IMR-90 (cell line): ENCODE measurements around the gene SPATA31E1. TPM values are rescaled to one million over a fixed set of nuclear protein-coding genes. Genes with fewer than 3 reads are reported as not detected.
"Not testable (repeated sequence)": the region's sequence is repeated elsewhere in the genome, so short reads cannot be mapped to it uniquely, and the experiment has no call there.

Experiments used
- ATAC-seq: fragments of 200-7000 bp; cut with Tn5 transposase; 2 replicates; pipeline ENCODE4 v1.9.1; 2020; ENCODE audit warnings: low read depth, mild to moderate bottlenecking, moderate library complexity
- BruUV-seq: library from RNA; stranded (reverse); fragments of 400-500 nt; replicated peaks from 2 replicates; lab custom pipeline; 2021; lab: Mats Ljungman, UMichigan
- CTCF ChIA-PET: fragments of 300-600 bp; formaldehyde crosslinking; extraction: SDS; loops from one replicate; lab custom pipeline; 2021; ENCODE audit warnings: antibody characterized with exemption; lab: Yijun Ruan, JAX
- POLR2A ChIA-PET: fragments of 300-600 bp; sonication (Branson Sonifier 250); formaldehyde crosslinking; loops from one replicate; lab custom pipeline; 2022; ENCODE audit warnings: antibody characterized with exemption; ENCODE audit not compliant: unreplicated experiment; lab: Charles Lee
- DNase-seq: peaks from one replicate; pipeline ENCODE4 v3.0.0; 2013
- H2AFZ ChIP-seq: replicated peaks from 2 replicates; pipeline ENCODE3; 2013; ENCODE audit warnings: low read length, mild to moderate bottlenecking; ENCODE audit not compliant: poor library complexity
- H2AK5ac ChIP-seq: 2 replicates; pipeline ENCODE4 v1.6.1; 2013; ENCODE audit warnings: low read depth, low read length, inconsistent platforms
- H2AK9ac ChIP-seq: replicated peaks from 2 replicates; pipeline ENCODE3; 2013; ENCODE audit warnings: mild to moderate bottlenecking, low read depth, low read length, moderate library complexity; ENCODE audit not compliant: poor library complexity
- H2BK120ac ChIP-seq: 2 replicates; pipeline ENCODE4 v1.6.1; 2013; ENCODE audit warnings: low read depth, low read length, inconsistent platforms
- H2BK15ac ChIP-seq: 3 replicates; pipeline ENCODE4 v1.6.1; 2013; ENCODE audit warnings: low read depth, low read length, inconsistent platforms
- H2BK20ac ChIP-seq: 2 replicates; pipeline ENCODE4 v1.6.1; 2013; ENCODE audit warnings: low read depth, mild to moderate bottlenecking, inconsistent platforms, low read length, moderate library complexity
- H2BK5ac ChIP-seq: 2 replicates; pipeline ENCODE4 v1.6.1; 2013; ENCODE audit warnings: mild to moderate bottlenecking, low read depth, low read length, inconsistent platforms; ENCODE audit not compliant: poor library complexity, severe bottlenecking
- H3K14ac ChIP-seq: replicated peaks from 2 replicates; pipeline ENCODE4 v1.6.1; 2013; ENCODE audit warnings: low read depth, low read length, inconsistent platforms
- H3K18ac ChIP-seq: 2 replicates; pipeline ENCODE4 v1.6.1; 2013; ENCODE audit warnings: low read depth, low read length, control low read depth
- H3K23ac ChIP-seq: 2 replicates; pipeline ENCODE4 v1.6.1; 2013; ENCODE audit warnings: low read depth, low read length, inconsistent platforms
- H3K27ac ChIP-seq: 2 replicates; pipeline ENCODE4 v1.5.1; 2013; ENCODE audit warnings: mild to moderate bottlenecking, control low read depth, low read length; ENCODE audit not compliant: insufficient read depth
- H3K27me3 ChIP-seq: 2 replicates; pipeline ENCODE4 v1.6.1; 2013; ENCODE audit warnings: low read length; ENCODE audit not compliant: control insufficient read depth, insufficient read depth
- H3K36me3 ChIP-seq: 2 replicates; pipeline ENCODE4 v1.6.1; 2013; ENCODE audit warnings: low read length, mixed read lengths; ENCODE audit not compliant: control insufficient read depth, insufficient read depth
- H3K4ac ChIP-seq: 2 replicates; pipeline ENCODE4 v1.6.1; 2013; ENCODE audit warnings: low read depth, low read length, inconsistent platforms
- H3K4me1 ChIP-seq: 2 replicates; pipeline ENCODE4 v1.6.1; 2013; ENCODE audit warnings: low read length, mixed read lengths; ENCODE audit not compliant: control insufficient read depth, insufficient read depth
- H3K4me2 ChIP-seq: 2 replicates; pipeline ENCODE4 v1.6.1; 2013; ENCODE audit warnings: low read depth, mild to moderate bottlenecking, control low read depth, low read length, moderate library complexity
- H3K4me3 ChIP-seq: 2 replicates; pipeline ENCODE4 v1.5.1; 2013; ENCODE audit warnings: low read depth, mild to moderate bottlenecking, control low read depth, low read length, moderate library complexity; ENCODE audit not compliant: insufficient read depth
- H3K56ac ChIP-seq: 2 replicates; pipeline ENCODE4 v1.6.1; 2013; ENCODE audit warnings: low read length, inconsistent platforms; ENCODE audit not compliant: insufficient read depth; ENCODE audit errors: extremely low read depth
- H3K79me1 ChIP-seq, 2 experiments: 2 replicates each; pipeline ENCODE4 v1.6.1; 2013; ENCODE audit warnings: low read length in 2 of 2, inconsistent platforms in 1 of 2, low read depth in 1 of 2
- H3K9ac ChIP-seq: 2 replicates; pipeline ENCODE4 v1.6.1; 2013; ENCODE audit warnings: low read depth, low read length, control low read depth
- H3K9me1 ChIP-seq: 2 replicates; pipeline ENCODE4 v1.6.1; 2013; ENCODE audit warnings: low read length, inconsistent platforms; ENCODE audit not compliant: insufficient read depth
- H3K9me3 ChIP-seq: 2 replicates; pipeline ENCODE4 v1.6.1; 2013; ENCODE audit warnings: low read length; ENCODE audit not compliant: control insufficient read depth, insufficient read depth
- H4K20me1 ChIP-seq: 2 replicates; pipeline ENCODE4 v1.6.1; 2013; ENCODE audit warnings: low read length, inconsistent platforms; ENCODE audit not compliant: insufficient read depth
- H4K5ac ChIP-seq: 2 replicates; pipeline ENCODE4 v1.6.1; 2013; ENCODE audit warnings: mild to moderate bottlenecking, low read depth, low read length, control low read depth
- H4K8ac ChIP-seq, 2 experiments: 2 replicates each; pipeline ENCODE4 v1.6.1; 2013; ENCODE audit warnings: low read depth in 2 of 2, low read length in 2 of 2, control low read depth in 1 of 2, inconsistent platforms in 1 of 2
- H4K91ac ChIP-seq: 2 replicates; pipeline ENCODE4 v1.6.1; 2013; ENCODE audit warnings: low read depth, low read length, inconsistent platforms; ENCODE audit not compliant: insufficient read depth
- WGBS, 2 experiments: methylation state at CpG; one replicate each; pipeline versions ENCODE4 v1.1.5 to v1.1.7; 2013; ENCODE audit warnings: missing lambda C conversion rate in 2 of 2; ENCODE audit not compliant: insufficient read length in 1 of 2; ENCODE audit errors: extremely low coverage in 2 of 2; 5-methylcytosine and 5-hydroxymethylcytosine counted together
- dilution Hi-C: fragments of 300-500 bp; cut with HindIII; formaldehyde crosslinking; loops from one replicate; pipeline ENCODE4 v1.14.3; 2018; ENCODE audit warnings: low sequenced_read_pairs; ENCODE audit not compliant: unreplicated experiment
- in situ Hi-C: fragments of 300-500 bp; cut with MboI; formaldehyde crosslinking; loops from 3 replicates; pipeline ENCODE4 v1.14.3; 2019; ENCODE audit warnings: low sequenced_read_pairs, inconsistent platforms, mixed read lengths
- intact Hi-C: fragments of 100-400 bp; cut with micrococcal nuclease; formaldehyde crosslinking; loops from 2 replicates; pipeline ENCODE4 v1.10.0; 2022
- polyA plus RNA-seq, 3 experiments: library from polyadenylated mRNA; depleted of rRNA; stranded (reverse); fragments of >200 nt; gene quantifications; 2 replicates each; pipeline ENCODE4 v1.2.3, GENCODE V29; 2012; ENCODE audit warnings: low replicate concordance in 1 of 3
- total RNA-seq: library from RNA; depleted of rRNA; stranded (reverse); fragments of >200 nt; gene quantifications from 2 replicates; pipeline ENCODE4 v1.2.3, GENCODE V29; 2012

The SPATA31E1 gene
- total and polyA plus RNA-seq, 2 of the 4 experiments (the other 2 are of a cell fraction), result 0.03 TPM; not detected in 1

- CTCF ChIA-PET, H3K56ac ChIP-seq, H2BK120ac ChIP-seq, H3K4me2 ChIP-seq, H3K4me3 ChIP-seq, H3K23ac ChIP-seq, ATAC-seq, H3K9ac ChIP-seq, H3K79me1 ChIP-seq, H3K27ac ChIP-seq, dilution Hi-C loops, H3K14ac ChIP-seq, H2AK5ac ChIP-seq, H2BK20ac ChIP-seq, intact Hi-C loops, H4K91ac ChIP-seq, H3K27me3 ChIP-seq, H3K36me3 ChIP-seq, H4K20me1 ChIP-seq, H2AK9ac ChIP-seq, H3K4me1 ChIP-seq, H2BK15ac ChIP-seq, BruUV-seq, POLR2A ChIA-PET, DNase-seq, H2BK5ac ChIP-seq, in situ Hi-C loops, H3K18ac ChIP-seq, H3K9me1 ChIP-seq, H4K8ac ChIP-seq, H3K4ac ChIP-seq, H4K5ac ChIP-seq, H2AFZ ChIP-seq, H3K9me3 ChIP-seq: not testable (repeated sequence)
- WGBS, 2 experiments, result no CpG with 5 or more reads among the region's 10 CpGs
Measured at GRCh38 chr9:87924851-87925250, 42.2 kb downstream of the SPATA31E1 start.

DNA sequence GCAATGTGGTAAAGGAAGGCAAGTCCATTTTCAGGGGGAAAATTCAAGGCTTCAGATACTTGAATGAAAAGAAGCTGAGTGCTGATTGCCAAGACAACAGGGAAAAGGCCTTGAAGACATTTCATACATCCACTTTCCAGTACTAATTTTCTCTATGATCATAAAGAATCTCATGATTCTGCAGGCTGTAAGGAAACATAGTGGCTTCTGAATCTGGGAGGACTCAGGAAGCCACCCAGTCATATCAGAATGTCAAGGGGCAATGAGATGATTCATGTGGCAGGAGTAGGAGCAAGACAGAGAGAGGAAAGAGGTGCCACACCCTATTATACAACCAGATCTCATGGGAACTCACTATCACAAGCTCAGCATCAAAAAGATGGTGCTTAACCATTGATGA, 46.5 kb downstream of the SPATA31E1 start:
- H3K79me1 ChIP-seq, H2BK20ac ChIP-seq, H3K4ac ChIP-seq, H3K4me2 ChIP-seq, H3K23ac ChIP-seq, H2AFZ ChIP-seq, H2AK5ac ChIP-seq, H3K27me3 ChIP-seq, H3K9ac ChIP-seq, intact Hi-C loops, H2BK15ac ChIP-seq, H3K4me1 ChIP-seq, H4K20me1 ChIP-seq, H4K5ac ChIP-seq, H3K18ac ChIP-seq, H2BK120ac ChIP-seq, H3K36me3 ChIP-seq, ATAC-seq, H3K9me3 ChIP-seq, H2AK9ac ChIP-seq, H3K56ac ChIP-seq, in situ Hi-C loops, H4K8ac ChIP-seq, H3K27ac ChIP-seq, H4K91ac ChIP-seq, POLR2A ChIA-PET, CTCF ChIA-PET, H3K4me3 ChIP-seq, BruUV-seq, DNase-seq, H3K14ac ChIP-seq, dilution Hi-C loops, H3K9me1 ChIP-seq, H2BK5ac ChIP-seq: not testable (repeated sequence)
